ACHN (cell line): Measurements from ENCODE around the gene AFAP1.
A peak's percentile ranks its signal among the peaks of the same experiment; 100 is the strongest.

Experiments used
- DNase-seq: peaks from one replicate; pipeline ENCODE4 v3.0.0-alpha.2; 2015
- in situ Hi-C: cut with HindIII; loops from 2 replicates; pipeline ENCODE4 v1.10.0; 2017; ENCODE audit warnings: low sequenced_read_pairs, low pct_ligation_motif_present, low pct_unique_long_range_greater_than_20kb

The AFAP1 gene

GRCh38 chr4:7971159-7971631 lies 31.5 kb upstream of the AFAP1 start:
- in situ Hi-C loops = no loop called here

GRCh38 chr4:7970361-7970946 lies 30.8 kb upstream of the AFAP1 start:
- in situ Hi-C loops = no loop called here
- no peak for DNase-seq

More at GRCh38 chr4:7971159-7971631, 31.5 kb upstream of the AFAP1 start:
- no peak for DNase-seq

GRCh38 chr4:7968262-7968896 lies 28.7 kb upstream of the AFAP1 start:
- in situ Hi-C loops = no loop called here
- no peak for DNase-seq

GRCh38 chr4:7967501-7968261 lies 28.0 kb upstream of the AFAP1 start:
- in situ Hi-C loops = no loop called here
- DNase-seq = no peak

GRCh38 chr4:7967063-7967440 lies 27.4 kb upstream of the AFAP1 start:
- DNase-seq = no peak
- in situ Hi-C loops = no loop called here

GRCh38 chr4:7966281-7967062 lies 26.8 kb upstream of the AFAP1 start:
- in situ Hi-C loops = no loop called here
- no peak for DNase-seq

GRCh38 chr4:7964890-7965662 lies 25.4 kb upstream of the AFAP1 start:
- no peak for DNase-seq
- in situ Hi-C loops = no loop called here

GRCh38 chr4:7964459-7964858 lies 24.8 kb upstream of the AFAP1 start:
- in situ Hi-C loops = no loop called here
- no peak for DNase-seq

- DNase-seq = no peak
- in situ Hi-C loops = no loop called here
These were observed 24.0 kb upstream of the AFAP1 start for GRCh38 chr4:7963691-7964090.

GRCh38 chr4:7962609-7963508 lies 23.2 kb upstream of the AFAP1 start:
- no peak for DNase-seq
- in situ Hi-C loops = no loop called here

GRCh38 chr4:7960790-7961655 lies 21.4 kb upstream of the AFAP1 start:
- DNase-seq = peak; percentile 47
- in situ Hi-C loops = no loop called here

- in situ Hi-C loops = no loop called here
- DNase-seq = no peak
These were observed 20.5 kb upstream of the AFAP1 start for GRCh38 chr4:7960017-7960789.

GRCh38 chr4:7959078-7959477 lies 19.4 kb upstream of the AFAP1 start:
- in situ Hi-C loops = no loop called here
- DNase-seq = no peak

GRCh38 chr4:7956934-7957656 lies 17.4 kb upstream of the AFAP1 start:
- no peak for DNase-seq
- in situ Hi-C loops = no loop called here

- DNase-seq = no peak
- in situ Hi-C loops = no loop called here
These were observed 16.7 kb upstream of the AFAP1 start for GRCh38 chr4:7956270-7956808.
